Measurements from ENCODE around the gene CTLA4.

The CTLA4 gene

GRCh38 chr2:203867561-203868200 lies at the start of gene CTLA4:
CTLA4 (plus strand) TSS chr2:203867771; CDS start chr2:203867943, 172 bp downstream.
- no peak for DNase-seq (ENCODE audit: low spot score)

DNA sequence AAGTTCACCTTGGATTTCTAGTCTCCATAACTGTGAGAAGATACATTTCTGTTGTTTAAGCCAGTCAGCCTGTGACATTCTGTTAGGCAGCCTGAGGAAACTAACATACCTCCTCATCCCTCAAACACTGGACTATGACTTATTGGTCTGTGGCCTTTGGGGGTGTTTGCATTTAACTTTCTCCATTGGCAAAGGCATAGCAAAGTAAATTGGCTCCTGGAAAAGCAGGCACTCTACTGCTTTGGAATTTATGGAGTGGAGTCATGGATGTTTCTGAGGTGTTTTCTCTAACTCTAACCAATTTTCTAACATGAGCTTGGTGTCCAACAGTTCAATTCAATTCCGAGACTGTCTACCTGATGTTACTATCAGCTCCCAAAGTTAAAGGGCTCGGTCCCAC lies 48.9 kb upstream of the CTLA4 start:
- DNase-seq (ENCODE audit: low spot score), result no peak

GRCh38 chr2:203819434-203820133 lies 48.0 kb upstream of the CTLA4 start:
- DNase-seq (ENCODE audit: low spot score), result no peak

GRCh38 chr2:203820969-203821368 lies 46.6 kb upstream of the CTLA4 start:
- DNase-seq (ENCODE audit: low spot score), result no peak

DNA sequence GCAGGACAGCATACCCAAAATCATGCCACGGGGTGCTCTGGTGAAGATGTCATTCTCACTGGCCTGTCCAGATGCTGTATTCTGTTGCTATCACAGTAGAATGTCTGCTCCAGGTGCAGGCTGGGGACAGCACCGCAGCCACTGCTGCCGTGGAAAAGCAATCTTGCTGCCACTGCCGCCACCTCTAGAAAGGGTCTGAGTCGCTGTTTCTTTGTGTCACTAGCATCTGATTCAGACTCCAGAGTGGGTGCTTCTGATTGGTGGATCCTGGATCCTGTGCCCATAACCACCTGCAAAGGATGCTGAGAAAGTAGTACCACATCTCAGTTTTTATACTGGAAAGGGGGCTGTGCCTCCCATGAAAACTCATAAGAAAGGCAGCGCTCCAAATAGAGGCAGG lies 45.3 kb upstream of the CTLA4 start:
- no peak for DNase-seq (ENCODE audit: low spot score)

GRCh38 chr2:203823173-203823572 lies 44.4 kb upstream of the CTLA4 start:
- no peak for DNase-seq (ENCODE audit: low spot score)

- DNase-seq (ENCODE audit: low spot score), result no peak
These were observed 43.5 kb upstream of the CTLA4 start for GRCh38 chr2:203824057-203824456.

DNA sequence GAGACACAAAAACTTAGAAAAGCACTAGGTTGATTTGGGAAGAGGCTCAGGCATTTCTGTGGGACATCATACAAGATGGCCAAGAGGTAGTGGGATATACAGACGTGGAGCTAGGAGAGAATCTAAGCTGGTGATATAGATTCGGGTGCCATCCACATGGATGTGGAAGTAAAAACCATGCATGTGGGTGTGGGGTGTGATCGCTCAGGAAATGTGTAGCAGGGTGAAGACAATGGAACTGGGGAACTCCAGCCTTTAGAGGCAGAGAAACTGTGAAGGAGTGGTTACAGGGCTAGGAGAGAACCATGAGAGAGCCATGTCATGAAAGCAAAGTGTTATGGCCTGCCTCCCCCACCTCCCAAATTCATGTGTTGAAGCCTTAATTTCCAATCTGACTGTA lies 43.0 kb upstream of the CTLA4 start:
- no peak for DNase-seq (ENCODE audit: low spot score)

GRCh38 chr2:203826704-203827103 lies 40.9 kb upstream of the CTLA4 start:
- no peak for DNase-seq (ENCODE audit: low spot score)

GRCh38 chr2:203830304-203831055 lies 37.1 kb upstream of the CTLA4 start:
- DNase-seq (ENCODE audit: low spot score), result no peak

- DNase-seq (ENCODE audit: low spot score), result no peak
These were observed 32.2 kb upstream of the CTLA4 start for GRCh38 chr2:203835420-203835819.

GRCh38 chr2:203835892-203836800 lies 31.4 kb upstream of the CTLA4 start:
- DNase-seq (ENCODE audit: low spot score), result no peak

DNA sequence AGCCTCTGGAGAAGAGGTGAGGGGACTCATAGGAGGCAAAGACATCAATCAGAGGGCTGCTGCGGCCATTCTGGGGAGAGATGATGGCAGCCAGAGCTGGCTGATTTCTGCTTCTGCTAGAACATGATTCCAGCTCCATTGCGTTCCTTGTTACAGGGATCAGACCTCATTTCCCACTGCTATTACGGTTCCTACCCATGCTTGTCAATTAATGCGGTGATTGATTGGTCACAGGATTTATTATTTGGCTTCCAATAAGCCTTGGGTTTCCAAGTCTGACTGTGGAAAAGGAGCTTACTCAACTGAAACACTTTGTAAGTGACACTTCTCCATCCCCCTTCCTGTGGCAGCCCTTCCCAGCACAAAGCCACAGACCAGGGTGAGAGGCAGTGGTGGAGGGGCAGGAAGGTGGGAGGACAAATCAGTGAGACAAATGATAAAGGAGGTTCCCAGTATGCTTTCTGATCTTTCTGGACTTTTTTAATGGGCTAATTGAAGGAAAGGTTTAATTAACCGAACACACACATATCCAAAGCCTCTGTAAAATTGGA lies 26.8 kb upstream of the CTLA4 start:
- DNase-seq (ENCODE audit: low spot score), result no peak

DNA sequence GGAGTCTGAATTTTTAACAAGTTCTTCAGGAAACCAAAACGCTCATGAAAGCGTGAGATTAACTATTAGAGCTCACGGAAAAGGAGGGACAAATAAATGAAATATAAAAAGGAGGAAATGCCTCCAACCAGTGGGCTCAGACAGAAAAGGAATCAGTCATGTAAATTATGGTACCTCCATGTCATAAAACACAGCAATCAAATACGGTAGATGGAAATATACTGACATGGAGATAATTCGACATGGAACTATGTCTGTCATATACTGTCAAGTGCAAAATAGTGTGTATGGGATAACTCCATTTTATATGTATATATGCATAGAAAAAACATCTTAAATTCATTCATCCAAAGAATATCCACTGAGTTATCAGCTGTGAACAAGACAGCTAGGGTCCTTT lies 25.9 kb upstream of the CTLA4 start:
- no peak for DNase-seq (ENCODE audit: low spot score)

DNA sequence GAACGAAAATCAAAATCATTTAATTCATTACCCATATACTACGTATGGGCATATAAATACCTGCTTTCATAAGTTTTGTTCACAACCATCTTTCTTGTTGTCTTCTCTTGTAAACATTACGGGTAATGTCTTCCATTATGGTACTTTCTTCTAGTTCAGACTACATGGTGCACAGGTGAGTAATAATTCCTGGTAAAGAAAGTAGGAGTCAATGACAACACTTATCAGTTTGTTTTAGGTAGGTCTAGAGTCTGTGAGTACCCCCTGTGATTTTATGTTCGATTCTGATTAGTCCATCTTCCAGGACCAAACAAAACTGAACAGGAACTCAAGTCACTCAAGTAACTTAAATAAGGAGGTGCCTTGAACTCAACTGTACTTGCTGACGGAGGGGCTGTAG lies 25.2 kb upstream of the CTLA4 start:
- DNase-seq (ENCODE audit: low spot score), result no peak

GRCh38 chr2:203846490-203847105 lies 21.0 kb upstream of the CTLA4 start:
- DNase-seq (ENCODE audit: low spot score), result no peak

DNA sequence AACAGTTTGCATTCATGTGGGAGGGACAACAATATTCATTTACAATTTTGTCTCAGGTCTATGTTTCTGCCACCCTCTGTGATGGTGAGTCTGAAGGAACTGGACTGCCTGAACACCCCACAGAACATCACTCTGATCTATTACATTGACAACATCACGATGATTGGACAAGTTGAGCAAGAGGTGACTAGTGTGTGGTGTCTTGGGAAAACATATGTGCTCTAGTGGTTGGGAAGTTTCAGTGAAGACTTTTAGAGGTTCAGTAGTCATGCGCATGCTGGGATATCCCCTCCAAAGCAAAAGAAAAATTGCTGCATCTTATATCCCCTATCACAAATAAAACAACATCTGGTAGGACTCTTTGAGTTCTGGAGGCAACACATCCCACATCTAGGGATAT lies 18.6 kb upstream of the CTLA4 start:
- no peak for DNase-seq (ENCODE audit: low spot score)

DNA sequence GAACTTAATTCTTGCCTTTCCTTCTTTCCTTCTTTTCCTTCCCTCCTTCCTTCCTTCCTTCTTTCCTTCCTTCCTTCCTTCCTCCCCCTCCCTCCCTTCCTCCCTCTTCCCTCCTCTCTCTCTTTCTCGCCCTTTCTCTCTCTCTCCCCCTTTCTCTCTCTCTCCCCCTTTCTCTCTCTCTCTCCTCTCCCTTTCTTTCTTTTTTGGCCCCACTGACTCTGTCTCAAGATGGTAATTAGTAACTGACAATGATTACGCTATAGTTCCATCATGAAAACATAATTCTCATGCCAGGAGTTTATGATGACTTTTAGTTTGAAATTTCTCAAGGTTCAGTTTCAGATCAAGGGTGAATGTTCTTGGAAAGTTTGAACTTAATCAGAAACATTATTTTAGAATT lies 14.8 kb upstream of the CTLA4 start:
- no peak for DNase-seq (ENCODE audit: low spot score)

DNA sequence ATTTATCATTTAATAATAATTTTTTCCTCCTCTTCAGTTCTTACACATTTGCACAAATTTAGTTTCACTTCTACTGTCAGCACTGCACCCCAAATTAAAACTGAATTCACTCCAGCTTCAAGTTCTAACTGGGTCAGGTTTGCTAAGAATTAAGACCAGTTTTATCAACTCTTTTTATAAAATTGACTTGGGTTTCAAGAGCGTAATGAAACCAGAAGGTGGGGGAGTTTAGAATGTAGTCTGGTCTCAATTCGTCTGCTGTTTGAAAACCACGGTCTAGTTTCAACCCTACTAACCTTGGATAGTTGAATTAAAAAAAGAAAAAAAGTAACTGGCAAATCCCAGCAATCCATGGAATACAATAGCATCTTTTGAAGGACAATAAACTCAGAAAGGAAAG lies 14.3 kb upstream of the CTLA4 start:
- DNase-seq (ENCODE audit: low spot score), result no peak

GRCh38 chr2:203853722-203854121 lies 13.8 kb upstream of the CTLA4 start:
- DNase-seq (ENCODE audit: low spot score), result no peak

- DNase-seq (ENCODE audit: low spot score), result no peak
These were observed 12.3 kb upstream of the CTLA4 start for GRCh38 chr2:203855274-203855673.
